GM18526 (cell line): ENCODE results near the gene SLCO6A1.

ENCODE experiments used
- POLR2A ChIP-seq: IDR thresholded peaks from 3 replicates; pipeline ENCODE4 v1.6.1; 2011; ENCODE audit not compliant: insufficient read length; ENCODE audit errors: extremely low read depth

The SLCO6A1 gene

DNA sequence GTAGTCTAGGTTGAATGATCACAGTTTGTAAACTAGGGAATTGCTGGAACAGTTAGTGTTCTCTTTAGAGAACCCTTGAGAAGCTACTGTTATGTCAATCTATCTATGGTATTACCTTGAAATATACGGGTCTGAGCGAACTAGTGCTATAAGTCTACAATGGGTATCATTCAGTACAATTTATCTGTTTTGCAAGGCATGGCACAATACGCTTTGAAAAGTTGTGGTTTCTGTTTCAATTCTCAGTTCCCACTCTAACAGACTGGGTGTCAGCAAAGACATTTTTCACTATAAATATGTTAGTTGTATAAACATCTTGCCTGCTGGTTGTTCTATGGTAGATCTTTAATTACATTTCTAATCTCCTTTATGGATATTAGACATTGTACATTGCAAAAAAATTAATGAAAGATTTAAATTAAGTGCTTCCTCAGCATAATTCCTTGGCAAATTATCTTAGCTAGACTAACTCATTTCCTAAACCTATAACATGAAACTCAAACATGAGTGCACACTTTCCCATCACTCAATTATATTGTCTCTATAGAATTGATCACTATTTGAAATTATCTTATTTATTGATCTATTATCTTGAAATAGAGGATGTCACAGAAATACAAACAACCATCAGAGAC lies 24.9 kb upstream of the SLCO6A1 start:
- TF ChIP-seq POLR2A, result no peak

DNA sequence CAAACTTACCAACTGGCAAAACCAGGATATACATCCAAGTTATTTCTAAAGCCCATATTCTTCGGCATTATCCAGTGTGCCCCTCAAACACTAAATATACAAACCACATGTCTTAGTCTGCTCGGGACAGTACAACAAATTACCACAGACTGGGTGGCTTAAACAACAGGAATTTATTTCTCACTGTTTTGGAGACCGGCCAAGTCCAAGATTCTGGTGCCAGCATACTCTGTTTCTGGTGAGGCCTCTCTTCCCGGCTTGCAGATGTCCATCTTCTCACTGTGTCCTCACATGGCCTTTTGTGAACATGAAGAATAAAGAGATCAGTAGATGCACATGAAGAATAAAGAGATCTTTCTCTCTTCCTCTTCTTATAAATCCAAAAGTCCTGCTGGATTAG lies 12.9 kb upstream of the SLCO6A1 start:
- TF ChIP-seq POLR2A, result no peak

DNA sequence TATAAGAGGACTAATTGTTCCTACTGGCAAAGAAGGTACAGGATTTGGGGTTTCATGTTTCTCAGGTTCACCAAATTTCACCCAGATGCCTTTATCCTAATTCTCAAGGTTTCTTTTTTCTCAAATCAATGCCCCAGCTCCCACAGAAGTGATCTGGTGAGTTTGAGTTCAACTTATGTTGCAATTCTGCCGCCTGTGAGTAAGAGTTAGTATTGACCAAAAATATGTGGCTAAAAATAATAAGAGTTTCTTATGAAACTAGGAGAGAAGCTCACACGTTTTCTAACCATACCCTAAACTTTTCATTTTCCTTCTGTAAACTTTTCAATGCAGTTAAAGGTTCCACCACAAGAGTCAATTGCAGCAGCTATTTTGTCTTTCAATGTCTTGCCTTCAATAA lies 15.1 kb downstream of the SLCO6A1 start:
- TF ChIP-seq POLR2A, result no peak

DNA sequence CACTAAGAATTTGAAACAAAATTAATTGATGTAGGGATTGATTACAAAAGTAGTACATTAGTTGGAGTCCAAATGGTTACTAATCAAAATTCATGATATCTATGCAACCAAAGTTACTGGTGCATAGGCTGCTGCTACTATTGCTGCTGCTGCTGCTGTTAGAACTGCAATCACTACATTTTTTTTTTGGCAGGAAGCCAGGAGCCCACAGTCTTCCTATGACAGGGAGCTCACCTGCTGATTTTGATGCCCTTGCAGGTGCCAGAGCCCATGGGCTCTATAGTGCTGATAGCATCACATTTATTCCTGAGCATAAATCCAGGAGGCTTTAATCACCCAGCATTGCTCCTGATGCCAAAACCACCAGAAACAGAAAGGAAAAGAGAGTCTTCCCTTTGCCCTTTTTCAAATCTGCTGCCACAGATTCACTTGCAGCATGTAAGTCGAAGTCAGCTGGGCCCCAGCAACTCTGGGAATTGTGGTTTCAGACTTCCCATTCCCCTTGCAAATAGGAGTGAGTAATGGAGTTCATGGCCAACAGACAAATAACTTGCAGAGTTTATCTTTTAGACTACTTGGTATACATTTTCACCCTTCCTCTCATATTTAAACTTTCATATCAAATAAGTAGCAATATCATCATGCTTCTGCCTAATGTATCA lies 17.6 kb downstream of the SLCO6A1 start:
- TF ChIP-seq POLR2A, result no peak

DNA sequence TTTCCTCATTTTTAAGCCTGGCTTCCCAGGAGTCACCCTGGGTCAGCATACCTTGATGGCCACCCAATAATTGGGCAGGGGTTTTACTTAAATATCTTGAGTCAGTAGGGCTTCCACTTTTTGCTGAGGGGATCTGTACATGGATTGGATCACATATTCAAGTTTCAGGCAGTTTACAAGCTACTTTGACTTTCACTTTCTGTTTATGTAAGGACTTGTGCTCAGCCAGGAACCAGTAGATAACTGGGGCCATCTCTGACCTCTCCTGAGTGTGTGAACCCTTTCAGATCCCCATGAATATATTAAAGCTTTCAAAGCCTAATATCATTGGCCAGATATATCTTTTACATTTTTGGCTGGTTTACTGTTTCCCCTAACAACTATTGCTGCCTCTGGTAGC lies 45.1 kb downstream of the SLCO6A1 start:
- no peak for TF ChIP-seq POLR2A

DNA sequence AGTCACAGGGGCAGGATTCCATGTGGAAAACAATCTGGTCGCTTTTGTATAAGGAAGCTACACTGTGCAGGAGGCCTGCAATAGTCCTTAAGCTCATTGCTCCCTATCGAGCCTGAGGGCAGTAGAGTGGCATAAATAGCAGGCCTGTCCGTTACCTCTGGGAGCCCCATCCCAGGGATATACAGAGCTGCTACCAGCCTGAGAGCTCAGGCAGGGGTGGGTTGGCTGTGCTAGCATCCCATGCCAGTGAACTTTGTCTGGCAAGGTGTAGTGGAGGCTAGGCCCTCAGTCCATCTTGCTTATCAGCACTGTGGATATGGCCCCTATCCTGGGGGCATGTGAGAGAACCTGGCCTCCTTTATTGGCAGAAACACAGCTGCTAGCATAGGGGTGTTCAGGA lies 47.7 kb downstream of the SLCO6A1 start:
- no peak for TF ChIP-seq POLR2A

DNA sequence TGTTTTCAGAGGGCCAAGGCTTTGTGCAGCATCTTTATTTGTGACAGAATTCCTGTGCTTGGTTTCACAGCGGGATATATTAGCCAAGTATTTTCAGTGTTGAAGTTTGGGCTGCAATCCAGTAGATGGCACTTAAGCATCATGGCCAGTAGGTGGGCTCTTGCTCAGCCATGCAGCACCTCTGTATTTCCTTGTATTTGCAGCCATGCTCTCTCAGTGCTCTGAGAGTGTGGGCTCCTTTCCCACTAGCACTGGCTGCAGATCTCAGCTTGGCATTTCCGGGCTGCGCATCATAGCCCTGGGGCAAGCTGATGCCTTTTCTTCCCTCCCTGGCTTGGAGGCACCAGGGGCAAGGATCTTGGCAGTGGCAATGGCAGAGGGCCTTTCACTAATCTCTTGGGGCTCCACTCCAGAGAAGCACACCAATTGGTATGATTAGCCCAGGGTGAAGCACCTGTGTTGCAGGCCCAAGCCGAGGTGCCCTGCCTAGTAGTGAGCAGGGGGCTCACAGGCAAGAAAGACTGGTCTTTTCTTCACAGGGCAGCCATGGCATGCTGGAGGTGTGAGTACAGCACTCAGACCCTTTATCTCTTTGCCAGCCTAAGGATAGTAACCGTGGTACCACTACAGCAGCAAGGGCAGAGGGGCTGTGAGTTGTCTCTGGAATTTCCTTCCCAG lies 48.3 kb downstream of the SLCO6A1 start:
- no peak for TF ChIP-seq POLR2A

DNA sequence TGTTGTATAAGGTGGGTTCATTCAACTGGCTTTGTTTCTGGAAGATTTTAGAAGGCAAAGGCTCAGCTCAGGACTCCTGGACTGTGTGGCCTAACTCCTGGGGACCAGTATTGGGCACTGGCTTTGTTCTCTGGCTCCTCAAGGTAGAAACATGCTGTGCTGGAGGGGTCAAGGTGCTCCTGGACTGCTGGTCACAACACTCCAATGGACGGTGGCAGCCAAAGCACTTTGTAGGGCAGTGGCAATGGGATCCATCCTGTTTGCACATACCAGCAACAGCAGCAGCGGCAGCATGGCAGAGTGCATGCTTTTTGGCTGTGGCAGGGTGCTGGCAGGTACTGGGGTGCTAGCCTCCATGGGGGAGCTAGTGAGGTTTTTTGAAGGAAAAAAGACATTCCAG lies 65.3 kb downstream of the SLCO6A1 start:
- no peak for TF ChIP-seq POLR2A

DNA sequence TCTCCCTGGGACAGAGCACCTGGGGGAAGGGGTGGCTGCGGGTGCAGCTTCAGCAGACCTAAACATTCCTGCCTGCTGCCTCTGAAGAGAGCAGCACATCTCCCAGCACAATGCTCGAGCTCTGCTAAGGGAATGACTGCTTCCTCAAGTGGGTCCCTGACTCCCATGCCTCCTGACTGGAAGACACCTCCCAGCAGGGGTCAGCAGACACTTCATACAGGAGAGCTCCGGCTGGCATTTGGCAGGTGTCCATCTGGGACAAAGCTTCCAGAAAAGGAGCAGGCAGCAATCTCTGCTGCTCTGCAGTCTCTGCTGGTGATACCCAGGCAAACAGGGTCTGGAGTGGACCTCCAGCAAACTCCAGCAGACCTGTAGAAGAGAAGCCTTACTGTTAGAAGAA lies 77.2 kb downstream of the SLCO6A1 start:
- TF ChIP-seq POLR2A, result no peak

DNA sequence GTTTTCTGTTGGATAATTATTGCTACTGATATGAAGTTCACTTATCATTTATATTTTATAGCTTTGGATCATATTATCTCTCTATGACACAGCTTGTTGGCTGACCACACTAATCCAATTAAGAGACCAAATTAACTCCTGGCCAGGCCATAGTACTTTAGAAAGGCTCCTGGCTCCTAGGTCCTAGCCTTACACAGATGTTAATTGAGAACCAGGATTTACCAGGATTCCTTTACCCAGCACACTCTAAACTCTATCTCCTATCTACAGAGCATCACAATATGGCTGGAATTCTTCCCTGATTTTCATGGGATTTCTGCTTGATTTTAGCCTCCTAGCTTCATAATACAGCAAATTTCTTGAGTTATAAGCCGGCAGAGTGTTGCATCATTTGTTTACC lies 80.3 kb downstream of the SLCO6A1 start:
- no peak for TF ChIP-seq POLR2A

DNA sequence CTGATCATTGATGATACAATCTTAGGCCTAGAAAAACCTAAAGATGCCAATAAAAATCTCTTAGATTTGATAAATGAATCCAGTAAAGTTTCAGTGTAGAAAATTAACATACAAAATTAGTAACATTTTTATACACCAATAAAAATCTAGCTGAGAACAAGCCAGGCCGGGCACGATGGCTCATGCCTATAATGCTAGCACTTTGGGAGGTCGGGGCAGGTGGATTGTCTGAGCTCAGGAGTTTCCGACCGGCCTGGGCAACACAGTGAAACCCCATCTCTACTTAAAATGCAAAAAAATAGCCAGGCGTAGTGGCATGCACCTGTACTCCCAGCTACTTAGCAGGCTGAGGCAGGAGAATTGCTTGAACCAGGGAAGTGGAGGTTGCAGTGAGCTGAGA lies 84.4 kb downstream of the SLCO6A1 start:
- no peak for TF ChIP-seq POLR2A

DNA sequence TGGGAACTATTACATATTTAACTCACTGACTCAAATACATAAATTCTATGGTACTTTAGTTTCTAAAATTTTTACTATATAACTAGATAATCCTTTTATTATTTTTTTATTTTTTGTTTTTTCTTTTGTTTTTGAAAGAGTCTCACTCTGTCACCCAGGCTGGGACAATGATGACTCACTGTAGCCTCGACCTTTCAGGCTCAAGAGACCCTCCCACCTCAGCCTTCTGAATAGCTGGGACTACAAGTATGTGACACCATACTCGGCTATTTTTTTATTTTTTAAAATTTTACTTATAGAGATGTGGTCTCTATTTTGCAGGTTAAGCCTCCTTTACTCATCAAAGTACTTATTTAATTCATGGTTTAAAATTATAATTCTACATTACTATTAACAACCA lies 110.6 kb downstream of the SLCO6A1 start:
- TF ChIP-seq POLR2A, result no peak

DNA sequence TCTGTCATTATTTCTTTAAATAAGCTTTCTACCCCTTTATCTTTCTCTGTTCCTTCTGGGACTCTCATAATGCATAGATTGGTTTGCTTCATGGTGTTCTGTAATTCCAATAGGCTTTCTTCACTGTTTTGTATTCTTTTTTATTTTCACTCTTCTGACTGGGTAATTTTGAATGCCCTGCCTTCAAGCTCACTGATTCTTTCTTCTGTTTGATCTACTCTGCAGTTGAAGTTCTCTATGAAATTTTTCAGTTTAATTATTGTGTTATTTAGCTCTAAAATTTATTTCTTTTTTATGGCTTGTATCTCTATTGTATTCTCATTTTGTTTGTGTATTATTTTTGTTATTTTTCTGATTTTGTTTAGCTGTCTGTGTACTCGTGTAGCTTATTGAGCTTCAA lies 113.4 kb downstream of the SLCO6A1 start:
- TF ChIP-seq POLR2A, result no peak

DNA sequence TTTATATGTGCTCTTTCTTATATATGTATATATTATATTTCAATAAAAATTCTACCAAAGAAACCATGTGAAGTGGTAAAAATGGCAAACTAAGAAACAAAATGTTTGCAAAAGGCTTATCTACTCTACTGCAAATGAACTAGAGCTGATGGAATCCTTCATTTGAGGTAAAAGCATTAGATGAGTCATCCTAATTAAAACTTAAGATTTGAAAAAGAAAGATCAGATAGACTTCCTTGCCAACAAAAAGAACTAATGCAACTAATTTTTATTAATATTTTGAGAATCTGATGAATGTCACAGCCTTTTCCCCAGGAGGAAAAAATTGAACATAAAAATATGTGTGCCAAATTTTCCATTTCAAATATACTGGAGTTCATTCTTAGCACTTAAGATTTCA lies 118.6 kb downstream of the SLCO6A1 start:
- TF ChIP-seq POLR2A, result no peak

DNA sequence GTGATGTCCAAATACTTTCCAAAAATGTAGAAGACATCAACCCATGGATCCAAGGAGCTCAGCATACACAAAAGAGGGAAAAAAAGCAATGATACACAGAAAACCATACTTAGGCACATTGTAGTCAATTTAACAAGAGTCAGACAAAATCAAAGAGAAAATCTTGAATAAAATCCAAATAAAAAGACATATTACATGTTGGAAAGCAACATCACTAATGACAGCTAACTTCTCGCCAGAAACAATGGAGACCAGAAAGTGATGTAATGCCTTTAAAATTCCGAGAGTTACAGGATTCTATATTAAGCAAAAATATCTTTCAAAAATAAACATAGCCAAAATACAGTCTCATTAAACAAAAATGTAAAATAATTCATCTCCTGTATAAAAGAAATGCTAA lies 122.9 kb downstream of the SLCO6A1 start:
- TF ChIP-seq POLR2A, result no peak

DNA sequence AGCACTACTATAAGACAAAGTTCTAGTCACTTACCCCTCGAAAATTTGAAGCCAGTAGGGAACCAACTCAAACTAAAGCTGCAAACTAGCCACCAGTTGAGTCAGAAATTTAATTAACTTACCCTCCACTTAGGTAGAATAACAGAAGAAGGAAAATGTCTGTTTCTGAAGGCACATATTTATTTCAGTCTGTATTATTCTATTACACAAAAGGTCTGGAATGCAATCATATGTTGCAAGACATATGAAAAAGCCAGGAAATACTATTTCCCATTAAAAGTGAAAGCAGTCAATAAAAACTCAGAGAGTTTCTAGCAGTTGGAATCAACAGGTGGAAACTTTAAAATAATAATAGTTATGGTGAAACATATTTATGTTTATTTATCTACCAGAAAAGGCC lies 123.5 kb downstream of the SLCO6A1 start:
- no peak for TF ChIP-seq POLR2A

DNA sequence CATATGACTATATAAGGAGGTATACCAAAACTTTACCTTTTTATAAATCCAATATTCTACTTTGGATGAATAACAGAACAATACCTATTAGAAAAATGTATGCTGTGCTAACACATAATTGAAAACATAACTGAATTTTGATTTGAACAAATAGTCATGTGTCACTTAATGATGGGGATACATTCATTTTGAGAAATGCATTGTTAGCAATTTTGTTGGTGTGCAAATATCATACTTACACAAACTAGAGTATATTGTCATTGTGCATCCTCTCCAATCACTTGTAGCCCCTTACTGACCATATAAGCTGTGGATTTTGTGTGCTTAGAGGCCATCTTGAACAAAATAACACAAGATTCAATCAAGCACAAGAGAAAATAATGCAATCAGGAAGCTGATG lies 130.4 kb downstream of the SLCO6A1 start:
- TF ChIP-seq POLR2A, result no peak
